RWPE1 (cell line): ENCODE data around the gene KIAA0040.

Source experiments
- CTCF ChIA-PET: fragments of 350-600 bp; sonication (Branson Sonifier 250); formaldehyde crosslinking; extraction: SDS; loops from one replicate; lab custom pipeline; 2021; lab: Yijun Ruan, JAX
- POLR2A ChIA-PET: fragments of 400-600 bp; formaldehyde crosslinking; extraction: SDS; loops from one replicate; lab custom pipeline; 2020; ENCODE audit warnings: antibody characterized with exemption; ENCODE audit not compliant: low non-redundant PET; lab: Yijun Ruan, JAX
- DNase-seq: peaks from one replicate; pipeline ENCODE4 v3.0.0; 2012; ENCODE audit warnings: low spot score
- H3K27ac ChIP-seq: fragments of 450-650 bp; 2 replicates; pipeline ENCODE4 v1.5.1; 2017
- CTCF ChIP-seq: fragments of 450-650 bp; conservative IDR thresholded peaks from 2 replicates; pipeline ENCODE4 v1.5.1; 2017; ENCODE audit warnings: low read depth, mild to moderate bottlenecking

Gene KIAA0040

GRCh38 chr1:175206687-175207086 is 14.1 kb upstream of the KIAA0040 start:
- TF ChIP-seq CTCF: no peak
- no peak for DNase-seq
- POLR2A ChIA-PET: no interaction called here
- CTCF ChIA-PET: no interaction called here
- H3K27ac ChIP-seq: no peak overlapping the region

GRCh38 chr1:175204330-175204729 is 11.8 kb upstream of the KIAA0040 start:
- no peak for DNase-seq
- ChIA-PET CTCF (interaction anchor here (0.6 kb wide), 1 partner anchor 41 kb away, joined by 3 read pairs; no protein-coding TSS in a partner anchor), POLR2A (no interaction called here)
- no peak for TF ChIP-seq CTCF
- H3K27ac ChIP-seq: peak overlapping the region; percentile 52; the same call in 1 of the 2 replicates

- no peak overlapping the region for H3K27ac ChIP-seq
- POLR2A ChIA-PET: no interaction called here
- no peak for TF ChIP-seq CTCF
- no peak for DNase-seq
- CTCF ChIA-PET: interaction anchor here (0.6 to 1.5 kb wide), 3 partner anchors 18 to 93 kb away, joined by 3 to 4 read pairs (median 3); no protein-coding TSS in a partner anchor
Measured at GRCh38 chr1:175203570-175204068, 11.0 kb upstream of the KIAA0040 start.

GRCh38 chr1:175200678-175201521 is 8.3 kb upstream of the KIAA0040 start:
- POLR2A ChIA-PET: no interaction called here
- DNase-seq: no peak
- no peak overlapping the region for H3K27ac ChIP-seq
- CTCF ChIA-PET: interaction anchor here (0.6 kb wide), 1 partner anchor 22 kb away, joined by 3 read pairs; no protein-coding TSS in a partner anchor
- TF ChIP-seq CTCF: no peak

- POLR2A ChIA-PET: no interaction called here
- no peak overlapping the region for H3K27ac ChIP-seq
- CTCF ChIA-PET: no interaction called here
- TF ChIP-seq CTCF: no peak
- no peak for DNase-seq
Measured at GRCh38 chr1:175198332-175198731, 5.8 kb upstream of the KIAA0040 start.

GRCh38 chr1:175197531-175197930 is 5.0 kb upstream of the KIAA0040 start:
- POLR2A ChIA-PET: no interaction called here
- peak; percentile 87 for DNase-seq
- peak overlapping the region; percentile 84; the same call in 1 of the 2 replicates for H3K27ac ChIP-seq
- no peak for TF ChIP-seq CTCF
- CTCF ChIA-PET: no interaction called here
